HG02763 (cell line): ENCODE measurements around the gene LGALS9B.
A peak's percentile ranks its signal among the peaks of the same experiment; 100 is the strongest.
"Not testable (repeated sequence)": the region's sequence is repeated elsewhere in the genome, so short reads cannot be mapped to it uniquely, and the experiment has no call there.

Experiments used
- ATAC-seq: cut with Tn5 transposase; IDR thresholded peaks from one replicate; pipeline ENCODE4 v1.9.1; 2021; ENCODE audit warnings: mild to moderate bottlenecking, moderate library complexity; ENCODE audit not compliant: unreplicated experiment

LGALS9B gene

GRCh38 chr17:20467447-20467846 lies at the start of gene LGALS9B:
LGALS9B (minus strand) TSS chr17:20467539; CDS start chr17:20467470, 69 bp downstream.
- ATAC-seq = peak; percentile 61

GRCh38 chr17:20516986-20517385 lies 49.6 kb upstream of the LGALS9B start:
- ATAC-seq = not testable (repeated sequence)

- ATAC-seq = not testable (repeated sequence)
Observed at GRCh38 chr17:20515099-20515498, 47.8 kb upstream of the LGALS9B start.

GRCh38 chr17:20513539-20513938 lies 46.2 kb upstream of the LGALS9B start:
- not testable (repeated sequence) for ATAC-seq

- not testable (repeated sequence) for ATAC-seq
Observed at GRCh38 chr17:20512378-20512777, 45.0 kb upstream of the LGALS9B start.

- ATAC-seq = not testable (repeated sequence)
Observed at GRCh38 chr17:20511778-20512177, 44.4 kb upstream of the LGALS9B start.

- ATAC-seq = not testable (repeated sequence)
Observed at GRCh38 chr17:20505333-20505732, 38.0 kb upstream of the LGALS9B start.

- not testable (repeated sequence) for ATAC-seq
Observed at GRCh38 chr17:20504388-20505066, 37.2 kb upstream of the LGALS9B start.

GRCh38 chr17:20501896-20502295 lies 34.6 kb upstream of the LGALS9B start:
- not testable (repeated sequence) for ATAC-seq

- ATAC-seq = not testable (repeated sequence)
Observed at GRCh38 chr17:20500346-20500745, 33.0 kb upstream of the LGALS9B start.

- not testable (repeated sequence) for ATAC-seq
Observed at GRCh38 chr17:20495420-20495819, 28.1 kb upstream of the LGALS9B start.

GRCh38 chr17:20494735-20495134 lies 27.4 kb upstream of the LGALS9B start:
- not testable (repeated sequence) for ATAC-seq

GRCh38 chr17:20494147-20494546 lies 26.8 kb upstream of the LGALS9B start:
- not testable (repeated sequence) for ATAC-seq

- not testable (repeated sequence) for ATAC-seq
Observed at GRCh38 chr17:20492971-20493370, 25.6 kb upstream of the LGALS9B start.

- ATAC-seq = not testable (repeated sequence)
Observed at GRCh38 chr17:20492099-20492498, 24.8 kb upstream of the LGALS9B start.

GRCh38 chr17:20484930-20485329 lies 17.6 kb upstream of the LGALS9B start:
- not testable (repeated sequence) for ATAC-seq

GRCh38 chr17:20479889-20480591 lies 12.7 kb upstream of the LGALS9B start:
- not testable (repeated sequence) for ATAC-seq

- not testable (repeated sequence) for ATAC-seq
Observed at GRCh38 chr17:20477398-20478071, 10.2 kb upstream of the LGALS9B start.

GRCh38 chr17:20475137-20475831 lies 7.9 kb upstream of the LGALS9B start:
- ATAC-seq = not testable (repeated sequence)

GRCh38 chr17:20474081-20474480 lies 6.7 kb upstream of the LGALS9B start:
- not testable (repeated sequence) for ATAC-seq

- not testable (repeated sequence) for ATAC-seq
Observed at GRCh38 chr17:20469946-20470345, 2.6 kb upstream of the LGALS9B start.
